Measurements from ENCODE around the gene NACC1.
"Not testable (repeated sequence)": the region's sequence is repeated elsewhere in the genome, so short reads cannot be mapped to it uniquely, and the experiment has no call there.

Gene NACC1

GRCh38 chr19:13139633-13140311 is 21.7 kb downstream of the NACC1 start:
- DNase-seq (ENCODE audit: low read depth) = no peak
- TF ChIP-seq CTCF (IDR thresholded peaks at IDR 0.05; ENCODE audit: control insufficient read depth, insufficient read depth, low read depth, low read length, missing control alignments) = no peak
- H3K4me3 ChIP-seq (ENCODE audit: control insufficient read depth, low read depth, low read length) = no peak overlapping the region

- no peak for TF ChIP-seq CTCF (IDR thresholded peaks at IDR 0.05; ENCODE audit: control insufficient read depth, insufficient read depth, low read depth, low read length, missing control alignments)
- no peak overlapping the region for H3K4me3 ChIP-seq (ENCODE audit: control insufficient read depth, low read depth, low read length)
- no peak for DNase-seq (ENCODE audit: low read depth)
Measured at GRCh38 chr19:13146763-13147563, 28.9 kb downstream of the NACC1 start.

GRCh38 chr19:13149173-13149627 is 31.1 kb downstream of the NACC1 start:
- H3K4me3 ChIP-seq (ENCODE audit: control insufficient read depth, low read depth, low read length) = peak overlapping the region; percentile 71
- not testable (repeated sequence) for DNase-seq (ENCODE audit: low read depth)

- DNase-seq (ENCODE audit: low read depth) = no peak
- peak overlapping the region; percentile 71 for H3K4me3 ChIP-seq (ENCODE audit: control insufficient read depth, low read depth, low read length)
- no peak for TF ChIP-seq CTCF (IDR thresholded peaks at IDR 0.05; ENCODE audit: control insufficient read depth, insufficient read depth, low read depth, low read length, missing control alignments)
Measured at GRCh38 chr19:13149628-13150186, 31.6 kb downstream of the NACC1 start.

- H3K4me3 ChIP-seq (ENCODE audit: control insufficient read depth, low read depth, low read length) = peak within 1 kb of the TSS; percentile 71
- TF ChIP-seq CTCF (IDR thresholded peaks at IDR 0.05; ENCODE audit: control insufficient read depth, insufficient read depth, low read depth, low read length, missing control alignments) = peak; percentile 60
- peak; percentile 84 for DNase-seq (ENCODE audit: low read depth)
Measured at GRCh38 chr19:13150187-13150930, 32.3 kb downstream of the NACC1 start, which contains the start of the genes IER2 and STX10. Gene IER2 (plus strand): TSS chr19:13150411. CDS start chr19:13153187, 2,776 bp downstream. Gene STX10 (minus strand): TSS chr19:13150375. CDS start chr19:13150173, 202 bp downstream.

GRCh38 chr19:13150931-13151604 is 33.0 kb downstream of the NACC1 start:
- TF ChIP-seq CTCF (IDR thresholded peaks at IDR 0.05; ENCODE audit: control insufficient read depth, insufficient read depth, low read depth, low read length, missing control alignments) = no peak
- peak overlapping the region; percentile 71 for H3K4me3 ChIP-seq (ENCODE audit: control insufficient read depth, low read depth, low read length)
- no peak for DNase-seq (ENCODE audit: low read depth)
